Measurements from ENCODE around the gene ENAH.
A peak's percentile ranks its signal among the peaks of the same experiment; 100 is the strongest.

- TF ChIP-seq CTCF (IDR thresholded peaks at IDR 0.05; ENCODE audit: insufficient read depth, low read depth, low read length) (peak; percentile 27), EZH2 (IDR thresholded peaks at IDR 0.05; ENCODE audit: insufficient read depth, low read length) (no peak)
Measured at GRCh38 chr1:225572422-225572821, 80.5 kb downstream of the ENAH start.
